Karpas-422 (cell line): Measurements from ENCODE around the gene LRRC23. TPM values are rescaled to one million over a fixed set of nuclear protein-coding genes. Genes with fewer than 3 reads are reported as not detected.
"Not testable (repeated sequence)": the region's sequence is repeated elsewhere in the genome, so short reads cannot be mapped to it uniquely, and the experiment has no call there.

ENCODE experiments used
- DNase-seq: peaks from one replicate; pipeline ENCODE4 v3.0.0-alpha.2; 2015
- H2AFZ ChIP-seq: fragments of 200-600 bp; sonication (generic); 2 replicates; pipeline ENCODE4 v1.6.1; 2014; ENCODE audit warnings: antibody characterized with exemption, low read length, mixed read lengths
- H3K27ac ChIP-seq: fragments of 200-600 bp; sonication (generic); 2 replicates; pipeline ENCODE4 v1.5.1; 2014; ENCODE audit warnings: mild to moderate bottlenecking, low read length, moderate library complexity
- H3K27me3 ChIP-seq: fragments of 200-600 bp; sonication (generic); 2 replicates; pipeline ENCODE4 v1.6.1; 2014; ENCODE audit warnings: low read length, mixed read lengths
- H3K36me3 ChIP-seq: fragments of 200-600 bp; sonication (generic); 2 replicates; pipeline ENCODE4 v1.6.1; 2014; ENCODE audit warnings: low read length, mixed read lengths; ENCODE audit not compliant: insufficient read depth
- H3K4me1 ChIP-seq: fragments of 200-600 bp; sonication (generic); 2 replicates; pipeline ENCODE4 v1.6.1; 2014; ENCODE audit warnings: mild to moderate bottlenecking, low read length, mixed read lengths
- H3K4me2 ChIP-seq: fragments of 200-600 bp; sonication (generic); 2 replicates; pipeline ENCODE4 v1.6.1; 2014; ENCODE audit warnings: low read length, low read depth, mild to moderate bottlenecking; ENCODE audit not compliant: poor library complexity, severe bottlenecking
- H3K4me3 ChIP-seq: fragments of 200-600 bp; sonication (generic); 2 replicates; pipeline ENCODE4 v1.5.1; 2014; ENCODE audit warnings: mild to moderate bottlenecking, antibody characterized with exemption, low read length, mixed read lengths
- H3K79me2 ChIP-seq: fragments of 200-600 bp; sonication (generic); 2 replicates; pipeline ENCODE4 v1.6.1; 2014; ENCODE audit warnings: mild to moderate bottlenecking, low read length, mixed read lengths
- H3K9ac ChIP-seq: fragments of 200-600 bp; sonication (generic); 2 replicates; pipeline ENCODE4 v1.6.0; 2014; ENCODE audit warnings: low read length
- H3K9me2 ChIP-seq: fragments of 200-600 bp; sonication (generic), shearing (Covaris generic); replicated peaks from 2 replicates; pipeline ENCODE4 v1.6.0; 2014; ENCODE audit warnings: mild to moderate bottlenecking, low read length, moderate library complexity; ENCODE audit not compliant: insufficient read depth
- H3K9me3 ChIP-seq: fragments of 300-700, 200-600 bp; sonication (generic); 2 replicates; pipeline ENCODE4 v1.6.1; 2014; ENCODE audit warnings: low read length, mixed read lengths
- H4K20me1 ChIP-seq: fragments of 200-600 bp; sonication (generic); 2 replicates; pipeline ENCODE4 v1.6.1; 2014; ENCODE audit warnings: mild to moderate bottlenecking, antibody characterized with exemption, low read length, low read depth; ENCODE audit not compliant: insufficient read depth
- total RNA-seq: library from RNA; depleted of rRNA; stranded (reverse); fragments of >200 nt; shearing (Covaris generic); gene quantifications from 2 replicates; pipeline ENCODE4 v1.2.3, GENCODE V29; 2014; ENCODE audit warnings: low replicate concordance

Gene LRRC23
- total RNA-seq, 1 experiment from 2014 or later, result 9.7 TPM

- H3K9me3 ChIP-seq, result no peaks in the 10 kb centered on the region
- no peak overlapping the region for H3K9ac ChIP-seq
- DNase-seq, result no peak
- H3K4me1 ChIP-seq, result no peaks in the 10 kb centered on the region
- H3K27me3 ChIP-seq, result no peaks in the 10 kb centered on the region
- peaks cover 17% of the 10 kb centered on the region; the same call in 1 of the 2 replicates for H3K36me3 ChIP-seq
- no peaks in the 10 kb centered on the region for H3K9me2 ChIP-seq
- H4K20me1 ChIP-seq, result no peaks in the 10 kb centered on the region
- H3K4me3 ChIP-seq, result no peak overlapping the region
- H3K4me2 ChIP-seq, result no peak overlapping the region
- H3K79me2 ChIP-seq, result no peaks in the 10 kb centered on the region
- H2AFZ ChIP-seq, result no peak overlapping the region
- no peak overlapping the region for H3K27ac ChIP-seq
Observed at GRCh38 chr12:6884539-6884938, 20.1 kb upstream of the LRRC23 start.

- not testable (repeated sequence) for H3K9ac ChIP-seq, H2AFZ ChIP-seq, H3K27ac ChIP-seq, H3K9me3 ChIP-seq, DNase-seq, H3K79me2 ChIP-seq, H3K4me3 ChIP-seq, H3K9me2 ChIP-seq, H3K27me3 ChIP-seq, H4K20me1 ChIP-seq, H3K4me2 ChIP-seq
- Histone ChIP-seq H3K36me3 (peaks cover 17% of the 10 kb centered on the region; the same call in 1 of the 2 replicates), H3K4me1 (peaks cover 10% of the 10 kb centered on the region)
Observed at GRCh38 chr12:6886206-6886999, 18.2 kb upstream of the LRRC23 start.

- H4K20me1 ChIP-seq, result no peaks in the 10 kb centered on the region
Observed at GRCh38 chr12:6887460-6887859, 17.2 kb upstream of the LRRC23 start.

GRCh38 chr12:6888360-6888759, 16.3 kb upstream of the LRRC23 start:
- Histone ChIP-seq H3K4me3 (no peak overlapping the region), H4K20me1 (no peaks in the 10 kb centered on the region), H3K79me2 (no peaks in the 10 kb centered on the region), H3K4me2 (no peak overlapping the region), H3K27me3 (no peaks in the 10 kb centered on the region), H3K9me3 (no peaks in the 10 kb centered on the region), H3K36me3 (peaks cover 17% of the 10 kb centered on the region; the same call in 1 of the 2 replicates), H3K4me1 (peaks cover 14% of the 10 kb centered on the region), H2AFZ (no peak overlapping the region), H3K27ac (no peak overlapping the region), H3K9ac (no peak overlapping the region), H3K9me2 (no peaks in the 10 kb centered on the region)
- no peak for DNase-seq

More at GRCh38 chr12:6887460-6887859, 17.2 kb upstream of the LRRC23 start:
- DNase-seq, result no peak
- Histone ChIP-seq H3K36me3 (peaks cover 17% of the 10 kb centered on the region; the same call in 1 of the 2 replicates), H3K9ac (no peak overlapping the region), H3K27me3 (no peaks in the 10 kb centered on the region), H3K4me3 (no peak overlapping the region), H3K9me2 (no peaks in the 10 kb centered on the region), H3K4me1 (peaks cover 14% of the 10 kb centered on the region), H3K4me2 (no peak overlapping the region), H3K27ac (no peak overlapping the region), H2AFZ (no peak overlapping the region), H3K79me2 (no peaks in the 10 kb centered on the region), H3K9me3 (no peaks in the 10 kb centered on the region)

- Histone ChIP-seq H3K4me1 (peaks cover 14% of the 10 kb centered on the region), H3K36me3 (peaks cover 13% of the 10 kb centered on the region; the same call in 1 of the 2 replicates)
- H2AFZ ChIP-seq, H3K4me3 ChIP-seq, H4K20me1 ChIP-seq, DNase-seq, H3K9me2 ChIP-seq, H3K9me3 ChIP-seq, H3K27me3 ChIP-seq, H3K79me2 ChIP-seq, H3K9ac ChIP-seq, H3K27ac ChIP-seq, H3K4me2 ChIP-seq: not testable (repeated sequence)
Observed at GRCh38 chr12:6888794-6889193, 15.8 kb upstream of the LRRC23 start.

- not testable (repeated sequence) for H3K27me3 ChIP-seq, H4K20me1 ChIP-seq, H3K9me2 ChIP-seq, H2AFZ ChIP-seq, H3K36me3 ChIP-seq, H3K79me2 ChIP-seq, DNase-seq, H3K9me3 ChIP-seq
- peak overlapping the region; percentile 67; the same call in 1 of the 2 replicates for H3K9ac ChIP-seq
- H3K4me2 ChIP-seq, result peak overlapping the region; percentile 68
- H3K4me3 ChIP-seq, result peak overlapping the region; percentile 55; the same call in 1 of the 2 replicates
- peak overlapping the region; percentile 87 for H3K27ac ChIP-seq
- H3K4me1 ChIP-seq, result peaks cover 14% of the 10 kb centered on the region
Observed at GRCh38 chr12:6889775-6890573, 14.6 kb upstream of the LRRC23 start.

GRCh38 chr12:6890789-6891645, 13.6 kb upstream of the LRRC23 start:
- Histone ChIP-seq H3K9me3 (no peaks in the 10 kb centered on the region), H3K4me2 (peak overlapping the region; percentile 68), H3K4me3 (peak overlapping the region; percentile 57), H4K20me1 (no peaks in the 10 kb centered on the region), H3K9me2 (no peaks in the 10 kb centered on the region), H2AFZ (peak overlapping the region; percentile 93; the same call in 1 of the 2 replicates), H3K9ac (peak overlapping the region; percentile 67), H3K79me2 (no peaks in the 10 kb centered on the region), H3K4me1 (peaks cover 14% of the 10 kb centered on the region), H3K27ac (peak overlapping the region; percentile 87), H3K27me3 (no peaks in the 10 kb centered on the region), H3K36me3 (peaks cover 4% of the 10 kb centered on the region; the same call in 1 of the 2 replicates)
- peak; percentile 99 for DNase-seq
